Measurements from ENCODE around the gene ZNF697. TPM values are rescaled to one million over a fixed set of nuclear protein-coding genes. Genes with fewer than 3 reads are reported as not detected.
"Not testable (repeated sequence)": the region's sequence is repeated elsewhere in the genome, so short reads cannot be mapped to it uniquely, and the experiment has no call there.

ZNF697 gene
- total and polyA plus RNA-seq, 10 of the 15 experiments (the other 5 are each of a cell fraction or from before 2014, with no cell fraction given) = 0.48 to 5.9 (median 3.0) TPM

DNA sequence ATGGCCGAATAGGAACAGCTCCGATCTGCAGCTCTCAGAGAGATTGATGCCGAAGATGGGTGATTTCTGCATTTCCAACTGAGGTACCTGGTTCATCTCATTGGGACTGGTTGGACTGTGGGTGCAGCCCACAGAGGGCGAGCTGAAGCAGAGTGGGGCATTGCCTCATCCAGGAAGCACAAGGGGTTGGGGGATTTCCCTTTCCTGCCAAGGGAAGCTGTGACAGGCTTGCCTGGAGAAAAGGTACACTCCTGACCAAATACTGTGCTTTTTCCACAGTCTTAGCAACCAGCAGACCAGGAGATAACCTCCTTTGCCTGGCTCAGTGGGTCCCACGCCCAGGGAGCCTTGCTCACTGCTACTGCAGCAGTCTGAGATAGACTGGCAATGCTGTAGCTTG lies 74.2 kb downstream of the ZNF697 start:
- SMC1A ChIA-PET (ENCODE audit: uncharacterized antibody, unreplicated experiment) = no interaction called here
- H3K27ac ChIP-seq (ENCODE audit: control insufficient read depth, insufficient read depth) = no peak overlapping the region
- H3K79me2 ChIP-seq (ENCODE audit: control insufficient read depth, insufficient read depth, low read length) = no peaks in the 10 kb centered on the region
- no peak for DNase-seq (ENCODE audit: low read depth, low spot score)
- no peaks in the 10 kb centered on the region for H4K20me1 ChIP-seq (ENCODE audit: control insufficient read depth, insufficient read depth)
- no peaks in the 10 kb centered on the region for H3K27me3 ChIP-seq (replicated peaks in 1 of 2; ENCODE audit: control insufficient read depth in 2 of 2, insufficient read depth in 2 of 2, low read length in 1 of 2)
- in situ Hi-C loops (cut with MboI) = no loop called here
- no peak overlapping the region for H3K4me3 ChIP-seq
- CTCF ChIA-PET = interaction anchor here (0.7 kb wide), 1 partner anchor 38 kb away, joined by 3 read pairs; no protein-coding TSS in a partner anchor
- no peak overlapping the region for H2AFZ ChIP-seq (ENCODE audit: control insufficient read depth, low read depth, low read length)
- BruUV-seq (replicated peaks) = no TSS peak
- no peak for TF ChIP-seq POLR2A (IDR thresholded peaks at IDR 0.05; ENCODE audit: low read depth, low read length)
- TF ChIP-seq, protein P1, sequence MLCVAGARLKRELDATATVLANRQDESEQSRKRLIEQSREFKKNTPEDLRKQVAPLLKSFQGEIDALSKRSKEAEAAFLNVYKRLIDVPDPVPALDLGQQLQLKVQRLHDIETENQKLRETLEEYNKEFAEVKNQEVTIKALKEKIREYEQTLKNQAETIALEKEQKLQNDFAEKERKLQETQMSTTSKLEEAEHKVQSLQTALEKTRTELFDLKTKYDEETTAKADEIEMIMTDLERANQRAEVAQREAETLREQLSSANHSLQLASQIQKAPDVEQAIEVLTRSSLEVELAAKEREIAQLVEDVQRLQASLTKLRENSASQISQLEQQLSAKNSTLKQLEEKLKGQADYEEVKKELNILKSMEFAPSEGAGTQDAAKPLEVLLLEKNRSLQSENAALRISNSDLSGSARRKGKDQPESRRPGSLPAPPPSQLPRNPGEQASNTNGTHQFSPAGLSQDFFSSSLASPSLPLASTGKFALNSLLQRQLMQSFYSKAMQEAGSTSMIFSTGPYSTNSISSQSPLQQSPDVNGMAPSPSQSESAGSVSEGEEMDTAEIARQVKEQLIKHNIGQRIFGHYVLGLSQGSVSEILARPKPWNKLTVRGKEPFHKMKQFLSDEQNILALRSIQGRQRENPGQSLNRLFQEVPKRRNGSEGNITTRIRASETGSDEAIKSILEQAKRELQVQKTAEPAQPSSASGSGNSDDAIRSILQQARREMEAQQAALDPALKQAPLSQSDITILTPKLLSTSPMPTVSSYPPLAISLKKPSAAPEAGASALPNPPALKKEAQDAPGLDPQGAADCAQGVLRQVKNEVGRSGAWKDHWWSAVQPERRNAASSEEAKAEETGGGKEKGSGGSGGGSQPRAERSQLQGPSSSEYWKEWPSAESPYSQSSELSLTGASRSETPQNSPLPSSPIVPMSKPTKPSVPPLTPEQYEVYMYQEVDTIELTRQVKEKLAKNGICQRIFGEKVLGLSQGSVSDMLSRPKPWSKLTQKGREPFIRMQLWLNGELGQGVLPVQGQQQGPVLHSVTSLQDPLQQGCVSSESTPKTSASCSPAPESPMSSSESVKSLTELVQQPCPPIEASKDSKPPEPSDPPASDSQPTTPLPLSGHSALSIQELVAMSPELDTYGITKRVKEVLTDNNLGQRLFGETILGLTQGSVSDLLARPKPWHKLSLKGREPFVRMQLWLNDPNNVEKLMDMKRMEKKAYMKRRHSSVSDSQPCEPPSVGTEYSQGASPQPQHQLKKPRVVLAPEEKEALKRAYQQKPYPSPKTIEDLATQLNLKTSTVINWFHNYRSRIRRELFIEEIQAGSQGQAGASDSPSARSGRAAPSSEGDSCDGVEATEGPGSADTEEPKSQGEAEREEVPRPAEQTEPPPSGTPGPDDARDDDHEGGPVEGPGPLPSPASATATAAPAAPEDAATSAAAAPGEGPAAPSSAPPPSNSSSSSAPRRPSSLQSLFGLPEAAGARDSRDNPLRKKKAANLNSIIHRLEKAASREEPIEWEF (IDR thresholded peaks at IDR 0.05; ENCODE audit: insufficient replicate concordance, low read depth, low read length) = no peak
- no peak for TF ChIP-seq IKZF2 (IDR thresholded peaks at IDR 0.05)
- POLR2A ChIA-PET = no interaction called here
- intact Hi-C loops (cut with micrococcal nuclease; ENCODE audit: unreplicated experiment) = no loop called here
- no peak for FAIRE-seq
- H3K4me2 ChIP-seq (ENCODE audit: control insufficient read depth, insufficient read depth) = no peak overlapping the region
- RAD21 ChIA-PET (ENCODE audit: unreplicated experiment) = no interaction called here
- no peaks in the 10 kb centered on the region for H3K4me1 ChIP-seq (ENCODE audit: control insufficient read depth, insufficient read depth, low read length)
- no peaks in the 10 kb centered on the region for H3K36me3 ChIP-seq (ENCODE audit: control insufficient read depth in 2 of 2, insufficient read depth in 2 of 2, low read length in 1 of 2)
- H3K9me3 ChIP-seq (replicated peaks; ENCODE audit: control insufficient read depth, insufficient read depth, low read length) = no peaks in the 10 kb centered on the region
- no peak overlapping the region for H3K9ac ChIP-seq (ENCODE audit: control insufficient read depth, insufficient read depth, low read length)
- no peak for ATAC-seq
- 39% methylated on average over 5 of the region's 5 CpGs for WGBS (ENCODE audit: insufficient coverage, insufficient replicate concordance, low lambda C conversion rate, missing lambda C conversion rate)

- H3K4me3 ChIP-seq; FAIRE-seq; H3K27ac ChIP-seq (ENCODE audit: control insufficient read depth, insufficient read depth); H3K36me3 ChIP-seq (ENCODE audit: control insufficient read depth in 2 of 2, insufficient read depth in 2 of 2, low read length in 1 of 2); in situ Hi-C loops (cut with MboI); H3K79me2 ChIP-seq (ENCODE audit: control insufficient read depth, insufficient read depth, low read length); intact Hi-C loops (cut with micrococcal nuclease; ENCODE audit: unreplicated experiment); RAD21 ChIA-PET (ENCODE audit: unreplicated experiment); H3K4me2 ChIP-seq (ENCODE audit: control insufficient read depth, insufficient read depth); POLR2A ChIA-PET; H2AFZ ChIP-seq (ENCODE audit: control insufficient read depth, low read depth, low read length); H3K27me3 ChIP-seq (replicated peaks in 1 of 2; ENCODE audit: control insufficient read depth in 2 of 2, insufficient read depth in 2 of 2, low read length in 1 of 2); BruUV-seq (replicated peaks); H4K20me1 ChIP-seq (ENCODE audit: control insufficient read depth, insufficient read depth); H3K9me3 ChIP-seq (replicated peaks; ENCODE audit: control insufficient read depth, insufficient read depth, low read length); DNase-seq (ENCODE audit: low read depth, low spot score); H3K9ac ChIP-seq (ENCODE audit: control insufficient read depth, insufficient read depth, low read length); SMC1A ChIA-PET (ENCODE audit: uncharacterized antibody, unreplicated experiment): not testable (repeated sequence)
- 66% methylated on average over 6 of the region's 8 CpGs for WGBS (ENCODE audit: insufficient coverage, insufficient replicate concordance, low lambda C conversion rate, missing lambda C conversion rate)
- CTCF ChIA-PET = interaction anchor here (1.0 to 1.8 kb wide), 3 partner anchors 19 to 107 kb away, joined by 3 to 4 read pairs (median 4); no protein-coding TSS in a partner anchor
- H3K4me1 ChIP-seq (ENCODE audit: control insufficient read depth, insufficient read depth, low read length) = peaks cover 11% of the 10 kb centered on the region
- peak; percentile 74 for ATAC-seq
Observed at GRCh38 chr1:119569930-119570622, 78.0 kb downstream of the ZNF697 start.

Measured in GM12878 (cell line).